GM21381 (cell line): ENCODE results near the gene AFF1.
"Not testable (repeated sequence)": the region's sequence is repeated elsewhere in the genome, so short reads cannot be mapped to it uniquely, and the experiment has no call there.

Source experiments
- ATAC-seq: cut with Tn5 transposase; IDR thresholded peaks from one replicate; pipeline ENCODE4 v1.9.1; 2021; ENCODE audit warnings: mild to moderate bottlenecking, moderate library complexity; ENCODE audit not compliant: unreplicated experiment

Gene AFF1

DNA sequence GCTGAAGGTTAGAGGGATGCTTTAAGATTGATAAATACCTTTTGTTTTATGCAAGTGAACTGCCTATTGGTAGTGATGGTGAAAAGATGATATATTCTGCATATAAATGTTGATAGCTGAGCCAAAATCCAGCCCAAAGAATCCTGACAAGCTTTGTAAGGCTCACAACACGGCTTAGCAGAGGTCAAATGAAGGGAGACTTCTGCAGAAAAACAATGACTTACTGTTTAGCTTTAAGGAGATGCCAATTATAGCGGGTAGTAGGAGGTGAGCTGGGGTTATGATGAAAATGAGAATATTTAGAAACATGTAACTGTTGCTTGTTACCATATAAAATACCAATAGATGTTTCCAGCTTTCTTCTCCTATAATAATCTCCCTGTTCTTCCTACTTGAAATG is 97.1 kb downstream of the AFF1 start:
- no peak for ATAC-seq

- no peak for ATAC-seq
These were observed 98.2 kb downstream of the AFF1 start for GRCh38 chr4:87032884-87033533.

DNA sequence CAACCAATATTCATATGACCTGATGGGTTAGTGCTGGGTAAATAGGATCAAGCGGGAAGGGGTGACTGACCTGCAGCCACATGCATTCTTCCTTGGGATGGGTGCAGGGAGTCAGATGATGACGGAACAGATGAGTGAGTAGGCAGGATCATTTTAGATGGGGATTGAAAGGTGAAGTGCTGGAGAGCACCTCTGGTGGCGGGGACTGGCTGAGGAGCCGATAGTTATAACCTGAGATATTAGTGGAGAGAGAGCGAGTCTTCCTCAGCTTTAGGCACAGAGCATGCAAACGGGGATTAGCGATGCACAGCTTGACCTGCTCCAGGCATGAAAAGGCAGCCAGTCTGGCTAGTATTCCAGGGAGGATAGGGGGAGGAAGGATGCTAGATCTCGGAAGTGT is 99.1 kb downstream of the AFF1 start:
- no peak for ATAC-seq

- no peak for ATAC-seq
These were observed 99.7 kb downstream of the AFF1 start for GRCh38 chr4:87034527-87034926.

GRCh38 chr4:87035881-87036509 is 101.2 kb downstream of the AFF1 start:
- ATAC-seq, result no peak

GRCh38 chr4:87036713-87037112 is 101.9 kb downstream of the AFF1 start:
- no peak for ATAC-seq

DNA sequence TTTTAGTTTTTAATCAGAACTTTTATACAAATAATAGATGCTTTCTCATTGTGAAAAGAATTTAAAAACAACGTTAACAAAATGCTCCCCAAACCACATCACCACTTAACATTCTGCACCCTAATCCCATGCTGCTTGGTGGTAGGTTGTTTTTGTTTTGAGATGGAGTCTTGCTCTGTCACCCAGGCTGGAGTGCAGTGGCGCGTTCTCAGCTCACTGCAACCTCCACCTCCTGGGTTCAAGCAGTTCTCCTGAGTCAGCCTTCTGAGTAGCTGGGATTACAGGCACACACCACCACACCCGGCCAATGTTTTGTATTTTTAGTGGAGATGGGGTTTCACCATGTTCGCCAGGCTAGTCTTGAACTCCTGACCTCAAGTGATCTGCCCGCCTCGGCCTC is 102.4 kb downstream of the AFF1 start:
- not testable (repeated sequence) for ATAC-seq

- no peak for ATAC-seq
These were observed 103.0 kb downstream of the AFF1 start for GRCh38 chr4:87037671-87038334.

GRCh38 chr4:87038837-87039615 is 104.2 kb downstream of the AFF1 start:
- ATAC-seq, result no peak

DNA sequence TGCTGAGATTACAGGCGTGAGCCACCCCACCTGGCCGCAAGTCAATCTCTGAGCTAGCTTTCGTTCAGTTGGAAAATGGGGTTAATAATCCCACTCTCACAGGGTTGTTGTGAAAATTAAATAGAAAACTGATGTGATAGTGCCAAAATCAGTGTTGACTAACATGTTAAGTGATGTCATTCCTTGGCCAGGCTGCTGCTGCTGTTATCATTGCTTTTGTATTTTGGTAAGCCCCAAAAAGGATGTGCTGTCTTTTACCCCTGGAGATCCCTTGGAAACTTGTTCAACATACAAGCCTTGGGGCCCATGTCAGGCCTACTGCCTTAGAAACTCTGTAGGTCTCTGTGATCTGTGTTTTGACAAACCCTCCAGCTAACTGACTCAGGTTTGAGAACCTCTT is 106.3 kb downstream of the AFF1 start:
- ATAC-seq, result no peak

- no peak for ATAC-seq
These were observed 107.4 kb downstream of the AFF1 start for GRCh38 chr4:87042221-87042620.

GRCh38 chr4:87042986-87043820 is 108.4 kb downstream of the AFF1 start:
- ATAC-seq, result peak; percentile 57

- ATAC-seq, result no peak
These were observed 109.9 kb downstream of the AFF1 start for GRCh38 chr4:87044511-87045233.

DNA sequence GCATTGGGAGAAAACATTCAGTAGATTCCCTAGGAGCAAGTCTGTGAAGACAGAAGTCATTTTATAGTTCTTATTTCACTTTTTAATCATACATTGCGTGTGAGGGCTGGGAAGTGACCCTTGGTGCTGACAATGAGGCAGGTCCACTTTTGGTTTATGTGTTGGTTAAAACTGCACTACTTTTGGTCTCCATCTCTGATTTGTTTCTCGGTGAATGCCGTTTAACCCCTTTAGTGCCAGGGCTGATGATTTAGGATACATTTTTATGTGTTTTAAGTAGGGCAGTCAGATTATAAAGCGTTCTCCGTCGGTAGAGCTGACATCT is 110.4 kb downstream of the AFF1 start:
- ATAC-seq, result no peak

- ATAC-seq, result no peak
These were observed 110.8 kb downstream of the AFF1 start for GRCh38 chr4:87045659-87046058.

GRCh38 chr4:87046121-87046551 is 111.3 kb downstream of the AFF1 start:
- ATAC-seq, result no peak

- no peak for ATAC-seq
These were observed 112.5 kb downstream of the AFF1 start for GRCh38 chr4:87047281-87047798.

GRCh38 chr4:87049508-87049907 is 114.7 kb downstream of the AFF1 start:
- no peak for ATAC-seq

- no peak for ATAC-seq
These were observed 115.8 kb downstream of the AFF1 start for GRCh38 chr4:87050596-87050995.
